Thoracic aorta endothelial cell (primary cell): Measurements from ENCODE around the gene BMP8B. TPM values are rescaled to one million over a fixed set of nuclear protein-coding genes. Genes with fewer than 3 reads are reported as not detected.

Experiments
- small RNA-seq: library from RNA; depleted of rRNA; stranded (forward); fragments of <200 nt; gene quantifications from one replicate; pipeline ENCODE3, GENCODE V24; 2012
- total RNA-seq: library from RNA; depleted of rRNA; stranded (reverse); fragments of >200 nt; gene quantifications from 2 replicates; pipeline ENCODE4 v1.2.3, GENCODE V29; 2012

Gene BMP8B
- under 0.01 and 0.22 TPM in 2 replicates for total RNA-seq

DNA sequence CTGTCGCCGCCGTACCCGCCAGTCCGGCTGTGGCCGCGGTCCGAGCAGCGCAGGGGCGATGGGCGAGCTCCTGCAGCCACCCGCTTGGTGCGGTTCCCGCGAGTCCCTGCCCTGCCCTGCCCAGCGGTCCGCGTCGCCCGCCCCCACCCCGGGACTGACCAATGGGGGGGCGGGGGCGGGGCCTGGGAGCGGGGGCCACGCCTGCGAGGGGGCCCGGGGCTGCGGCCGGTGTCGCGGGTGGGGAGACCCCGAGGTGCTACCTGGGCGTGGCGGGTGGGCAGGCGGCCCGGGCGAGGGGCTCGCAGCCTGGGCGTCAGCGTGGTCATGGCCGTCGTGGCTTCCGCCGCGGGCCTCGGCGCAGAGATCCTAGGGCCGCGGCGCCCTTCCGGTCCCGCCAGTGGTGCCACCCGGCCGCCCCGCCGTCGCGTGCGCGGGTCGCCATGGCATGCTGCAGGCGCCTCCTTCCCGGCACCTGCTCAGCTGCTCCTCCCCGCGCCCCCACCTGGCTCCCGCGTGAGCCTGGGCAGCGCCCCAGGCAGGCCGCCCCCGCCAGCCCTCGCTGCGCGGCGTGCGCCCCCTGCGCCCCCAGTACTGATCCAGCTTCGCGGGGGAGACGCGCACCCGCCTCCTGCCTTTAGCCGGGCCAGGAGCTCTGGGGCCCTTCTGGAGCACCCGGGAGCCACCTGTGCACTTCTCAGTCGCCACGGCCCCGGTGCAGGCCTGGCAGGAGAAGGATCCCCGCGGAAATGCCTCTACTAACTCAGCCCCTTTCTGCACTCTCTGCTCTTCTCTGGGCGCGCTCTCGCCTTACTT is at the start of gene BMP8B:
TSS of gene BMP8B (minus strand) at position 108 of the 813 bp plus-strand sequence. CDS start 380 bp downstream, outside the sequence.

GRCh38 chr1:39771022-39771532 is 17.6 kb downstream of the BMP8B start, which contains the start of gene OXCT2:
TSS of gene OXCT2 (minus strand) at chr1:39771348. CDS start at chr1:39771255, 93 bp downstream.

GRCh38 chr1:39738622-39739366 is 49.9 kb downstream of the BMP8B start, which contains the start of gene PPIE:
TSS of gene PPIE (plus strand) at chr1:39738882. CDS start at chr1:39738901, 19 bp downstream.

Small RNA genes lying within 50 kb of the gene (small RNA-seq; reads per million reads assigned to genes)
- gene AL033527.1 (not detected), gene RNU7-121P (not detected)

Other genes starting within 250 kb of the BMP8B start
- 194 and 213 TPM in 2 replicates for gene PABPC4, start 212.1 kb downstream of the BMP8B start, total RNA-seq
- not detected in 2 replicates for gene HEYL, start 149.2 kb downstream of the BMP8B start, total RNA-seq
- gene NT5C1A, start 116.8 kb downstream of the BMP8B start, total RNA-seq = not detected in 2 replicates
- not detected in 2 replicates for gene HPCAL4, start 97.4 kb downstream of the BMP8B start, total RNA-seq
- 34.2 and 36.6 TPM in 2 replicates for gene PPIE, start 50.0 kb downstream of the BMP8B start, total RNA-seq
- gene OXCT2, start 17.5 kb downstream of the BMP8B start, total RNA-seq = 1.5 and 1.6 TPM in 2 replicates
- 25.3 and 30.1 TPM in 2 replicates for gene TRIT1, start 94.6 kb upstream of the BMP8B start, total RNA-seq
- gene MYCL, start 113.1 kb upstream of the BMP8B start, total RNA-seq = 2.1 and 3.0 TPM in 2 replicates
- gene MFSD2A, start 166.3 kb upstream of the BMP8B start, total RNA-seq = 3.9 and 5.3 TPM in 2 replicates